ENCODE data around the gene KIF3C. TPM values are rescaled to one million over a fixed set of nuclear protein-coding genes. Genes with fewer than 3 reads are reported as not detected.
"Not testable (repeated sequence)": the region's sequence is repeated elsewhere in the genome, so short reads cannot be mapped to it uniquely, and the experiment has no call there.

Gene KIF3C
- total and polyA plus RNA-seq, 2 donors (not counting 3 experiments of a cell fraction or from before 2014, with no cell fraction given) = 11.4 to 40.7 TPM

GRCh38 chr2:25917832-25918231 lies 64.5 kb downstream of the KIF3C start:
- no peak overlapping the region for H3K27ac ChIP-seq (ENCODE audit: insufficient read depth, low read depth, low read length)
- FAIRE-seq (no peak), DNase-seq (ENCODE audit: low read depth, low spot score) (no peak)
- intact Hi-C loops (cut with micrococcal nuclease) (no loop called here), dilution Hi-C loops (cut with MboI; ENCODE audit: extremely low pct_ligation_motif_present, low sequenced_read_pairs) (no loop called here)
- no peaks in the 10 kb centered on the region for H3K27me3 ChIP-seq (ENCODE audit: control insufficient read depth in 2 of 2, insufficient read depth in 2 of 2, low read length in 2 of 2)
- no peak overlapping the region for H3K9ac ChIP-seq (replicated peaks; ENCODE audit: extremely low read depth, insufficient read depth, low read length)
- POLR2A ChIA-PET = no interaction called here
- no peak overlapping the region for H2AFZ ChIP-seq (ENCODE audit: low read depth, low read length)
- H3K4me1 ChIP-seq (ENCODE audit: control insufficient read depth, extremely low read depth, insufficient read depth, low read length) = no peaks in the 10 kb centered on the region
- TF ChIP-seq POLR2AphosphoS5 (IDR thresholded peaks at IDR 0.05; ENCODE audit: insufficient read depth, low read depth, low read length) (no peak), EZH2 (IDR thresholded peaks at IDR 0.05; ENCODE audit: borderline replicate concordance, low read depth, low read length, severe bottlenecking) (no peak), GATA2 (IDR thresholded peaks at IDR 0.05; ENCODE audit: insufficient read depth, insufficient read length, low read depth, low read length) (no peak), JUN (IDR thresholded peaks at IDR 0.05; ENCODE audit: borderline replicate concordance, insufficient read depth, insufficient read length, low read depth) (no peak), CTCF (IDR thresholded peaks at IDR 0.05; ENCODE audit: extremely low read depth in 1 of 2, insufficient read depth in 1 of 2, low read depth in 1 of 2, low read length in 2 of 2) (no peak), MAX (IDR thresholded peaks at IDR 0.05; ENCODE audit: insufficient read depth, insufficient read length) (no peak)
- H3K4me3 ChIP-seq (replicated peaks in 1 of 3; ENCODE audit: insufficient read depth in 1 of 3, low read depth in 1 of 3, low read length in 3 of 3) = no peak overlapping the region
- H3K4me2 ChIP-seq (ENCODE audit: insufficient read depth, low read length) = no peak overlapping the region
- BruUV-seq (replicated peaks) = no TSS peak
- H3K36me3 ChIP-seq (ENCODE audit: control insufficient read depth in 2 of 2, extremely low read depth in 1 of 2, insufficient read depth in 2 of 2, low read length in 2 of 2) = no peaks in the 10 kb centered on the region
- H3K79me2 ChIP-seq (ENCODE audit: control insufficient read depth, insufficient read depth, low read length) = no peaks in the 10 kb centered on the region
- H4K20me1 ChIP-seq (replicated peaks; ENCODE audit: control insufficient read depth, extremely low read depth, insufficient read depth, low read length) = no peaks in the 10 kb centered on the region
- CTCF ChIA-PET = interaction anchor here (1.0 to 1.5 kb wide), 2 partner anchors 15 to 66 kb away, joined by 3 read pairs; no protein-coding TSS in a partner anchor
- no peaks in the 10 kb centered on the region for H3K9me3 ChIP-seq (replicated peaks; ENCODE audit: control insufficient read depth, insufficient read depth, low read length)
- H3K9me1 ChIP-seq (replicated peaks; ENCODE audit: control insufficient read depth, extremely low read depth, insufficient read depth, low read length) = no peaks in the 10 kb centered on the region

GRCh38 chr2:25917411-25917810 lies 64.9 kb downstream of the KIF3C start:
- H4K20me1 ChIP-seq (replicated peaks; ENCODE audit: control insufficient read depth, extremely low read depth, insufficient read depth, low read length); H2AFZ ChIP-seq (ENCODE audit: low read depth, low read length); H3K4me1 ChIP-seq (ENCODE audit: control insufficient read depth, extremely low read depth, insufficient read depth, low read length); H3K36me3 ChIP-seq (ENCODE audit: control insufficient read depth in 2 of 2, extremely low read depth in 1 of 2, insufficient read depth in 2 of 2, low read length in 2 of 2); H3K27ac ChIP-seq (ENCODE audit: insufficient read depth, low read depth, low read length); BruUV-seq (replicated peaks); DNase-seq (ENCODE audit: low read depth, low spot score); H3K27me3 ChIP-seq (ENCODE audit: control insufficient read depth in 2 of 2, insufficient read depth in 2 of 2, low read length in 2 of 2); POLR2A ChIA-PET; H3K9me1 ChIP-seq (replicated peaks; ENCODE audit: control insufficient read depth, extremely low read depth, insufficient read depth, low read length); H3K9me3 ChIP-seq (replicated peaks; ENCODE audit: control insufficient read depth, insufficient read depth, low read length); H3K4me3 ChIP-seq (replicated peaks in 1 of 3; ENCODE audit: insufficient read depth in 1 of 3, low read depth in 1 of 3, low read length in 3 of 3); intact Hi-C loops (cut with micrococcal nuclease); H3K9ac ChIP-seq (replicated peaks; ENCODE audit: extremely low read depth, insufficient read depth, low read length); dilution Hi-C loops (cut with MboI; ENCODE audit: extremely low pct_ligation_motif_present, low sequenced_read_pairs); H3K79me2 ChIP-seq (ENCODE audit: control insufficient read depth, insufficient read depth, low read length); H3K4me2 ChIP-seq (ENCODE audit: insufficient read depth, low read length); FAIRE-seq: not testable (repeated sequence)
- CTCF ChIA-PET = interaction anchor here (1.0 to 1.5 kb wide), 2 partner anchors 14 to 65 kb away, joined by 3 read pairs; no protein-coding TSS in a partner anchor

GRCh38 chr2:25915944-25916772 lies 66.1 kb downstream of the KIF3C start:
- H3K4me3 ChIP-seq (replicated peaks in 1 of 3; ENCODE audit: insufficient read depth in 1 of 3, low read depth in 1 of 3, low read length in 3 of 3); H3K79me2 ChIP-seq (ENCODE audit: control insufficient read depth, insufficient read depth, low read length); H2AFZ ChIP-seq (ENCODE audit: low read depth, low read length); H3K27me3 ChIP-seq (ENCODE audit: control insufficient read depth in 2 of 2, insufficient read depth in 2 of 2, low read length in 2 of 2); H3K36me3 ChIP-seq (ENCODE audit: control insufficient read depth in 2 of 2, extremely low read depth in 1 of 2, insufficient read depth in 2 of 2, low read length in 2 of 2); H3K27ac ChIP-seq (ENCODE audit: insufficient read depth, low read depth, low read length); H3K9ac ChIP-seq (replicated peaks; ENCODE audit: extremely low read depth, insufficient read depth, low read length); H3K4me1 ChIP-seq (ENCODE audit: control insufficient read depth, extremely low read depth, insufficient read depth, low read length); intact Hi-C loops (cut with micrococcal nuclease); dilution Hi-C loops (cut with MboI; ENCODE audit: extremely low pct_ligation_motif_present, low sequenced_read_pairs); BruUV-seq (replicated peaks); H4K20me1 ChIP-seq (replicated peaks; ENCODE audit: control insufficient read depth, extremely low read depth, insufficient read depth, low read length); H3K9me1 ChIP-seq (replicated peaks; ENCODE audit: control insufficient read depth, extremely low read depth, insufficient read depth, low read length); H3K9me3 ChIP-seq (replicated peaks; ENCODE audit: control insufficient read depth, insufficient read depth, low read length); DNase-seq (ENCODE audit: low read depth, low spot score); H3K4me2 ChIP-seq (ENCODE audit: insufficient read depth, low read length); FAIRE-seq: not testable (repeated sequence)
- ChIA-PET CTCF (interaction anchor here (1.5 kb wide), 1 partner anchor 64 kb away, joined by 3 read pairs; no protein-coding TSS in a partner anchor), POLR2A (interaction anchor here (0.6 kb wide), 1 partner anchor 55 kb away, joined by 3 read pairs; no protein-coding TSS in a partner anchor)

Data from endothelial cell of umbilical vein (primary cell).